Fibroblast of pulmonary artery (primary cell): ENCODE measurements around the gene IGLL1.

Experiments
- DNase-seq: peaks from one replicate; pipeline ENCODE4 v3.0.0-alpha.2; 2010; ENCODE audit warnings: low read depth
- H3K4me3 ChIP-seq: replicated peaks from 2 replicates; pipeline ENCODE4 v1.5.1; 2011; ENCODE audit warnings: low read depth, mild to moderate bottlenecking, control low read depth, low read length, moderate library complexity
- CTCF ChIP-seq: IDR thresholded peaks from 2 replicates; pipeline ENCODE4 v1.5.1; 2011; ENCODE audit warnings: mild to moderate bottlenecking, control low read depth, low read length, inconsistent platforms; ENCODE audit errors: missing control alignments

Gene IGLL1

GRCh38 chr22:23527971-23528740, 51.9 kb downstream of the IGLL1 start:
- no peak overlapping the region for H3K4me3 ChIP-seq
- DNase-seq: no peak
- TF ChIP-seq CTCF: no peak

DNA sequence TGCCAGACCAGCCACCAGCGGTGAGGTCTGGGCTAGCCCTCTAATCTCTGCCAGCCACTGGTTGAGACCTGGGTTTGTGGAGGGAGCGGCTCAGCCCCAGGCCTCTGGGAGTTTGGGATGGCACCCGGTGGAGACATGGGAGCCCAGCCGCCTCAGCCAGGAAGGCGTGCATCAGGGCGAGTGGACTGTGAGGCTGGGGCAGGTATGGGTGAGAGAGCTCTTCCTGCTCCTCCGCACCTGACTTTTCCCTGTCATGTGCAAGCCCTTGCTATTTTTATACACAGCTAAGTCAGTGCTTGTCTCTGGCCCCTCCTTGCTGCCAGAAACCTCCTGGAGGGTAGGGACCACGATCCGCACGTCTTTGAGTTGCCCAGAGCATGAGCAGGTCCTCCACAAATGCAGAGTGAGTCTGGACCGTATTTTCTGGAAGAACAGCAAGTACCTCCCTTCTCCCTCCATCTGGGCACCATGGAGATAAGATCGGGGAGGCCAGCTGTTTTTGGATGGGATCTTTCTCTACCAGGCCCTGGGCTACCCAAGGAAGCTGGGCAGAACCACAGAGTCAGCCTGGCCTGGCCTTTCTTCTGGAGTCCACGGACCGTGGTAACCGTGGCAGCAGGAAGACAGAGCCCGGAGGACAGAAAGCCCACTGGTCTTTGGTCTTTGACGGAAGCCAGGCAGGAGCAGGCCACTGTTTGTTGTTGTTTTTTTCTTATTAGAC, 53.3 kb downstream of the IGLL1 start:
- DNase-seq: no peak
- TF ChIP-seq CTCF: no peak

GRCh38 chr22:23525510-23525909, 54.6 kb downstream of the IGLL1 start:
- no peak for DNase-seq
- no peak for TF ChIP-seq CTCF
- H3K4me3 ChIP-seq: no peak overlapping the region

More for the DNA sequence above, 53.3 kb downstream of the IGLL1 start:
- no peak overlapping the region for H3K4me3 ChIP-seq

DNA sequence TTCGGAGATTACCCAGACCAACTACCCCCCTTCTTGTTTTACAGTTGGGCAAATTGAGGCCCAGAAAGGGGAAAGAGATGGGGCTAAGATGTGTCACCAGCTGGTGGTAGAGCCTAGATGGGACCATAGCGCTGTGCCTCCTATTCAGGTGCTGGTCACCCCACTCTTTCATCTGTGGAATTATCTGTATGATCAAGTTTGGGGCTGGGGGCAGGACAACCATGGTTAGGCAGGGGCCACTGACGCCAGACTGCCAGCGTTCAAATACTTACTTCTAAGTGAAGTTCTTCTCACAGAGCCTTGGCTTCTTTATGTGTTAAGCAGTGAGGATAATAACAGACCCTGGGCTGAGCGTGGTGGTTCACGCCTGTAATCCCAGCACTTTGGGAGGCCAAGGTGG, 55.9 kb downstream of the IGLL1 start:
- DNase-seq: no peak
- no peak for TF ChIP-seq CTCF

GRCh38 chr22:23523713-23524112, 56.4 kb downstream of the IGLL1 start:
- TF ChIP-seq CTCF: no peak
- no peak for DNase-seq
- H3K4me3 ChIP-seq: no peak overlapping the region

More for the DNA sequence above, 55.9 kb downstream of the IGLL1 start:
- H3K4me3 ChIP-seq: no peak overlapping the region
